PC-3 (cell line): Measurements from ENCODE around the gene ZNF445. TPM values are rescaled to one million over a fixed set of nuclear protein-coding genes. Genes with fewer than 3 reads are reported as not detected.

Experiments used
- ATAC-seq: fragments of 200-7000 bp; cut with Tn5 transposase; 2 replicates; pipeline ENCODE4 v1.9.1; 2020; ENCODE audit warnings: mild to moderate bottlenecking, moderate library complexity
- BruUV-seq: library from RNA; stranded (reverse); fragments of 400-500 nt; replicated peaks from 2 replicates; lab custom pipeline; 2021; lab: Mats Ljungman, UMichigan
- CTCF ChIA-PET: fragments of 300-600 bp; sonication (Branson Sonifier 250); formaldehyde crosslinking; loops from one replicate; lab custom pipeline; 2022; ENCODE audit warnings: antibody characterized with exemption; lab: Charles Lee
- POLR2A ChIA-PET: fragments of 300-600 bp; sonication (Branson Sonifier 250); formaldehyde crosslinking; loops from one replicate; lab custom pipeline; 2022; ENCODE audit warnings: antibody characterized with exemption; ENCODE audit not compliant: unreplicated experiment; lab: Charles Lee
- DNase-seq: peaks from one replicate; pipeline ENCODE4 v3.0.0-alpha.2; 2015
- H2AFZ ChIP-seq: fragments of 300-600 bp; sonication (generic); 2 replicates; pipeline ENCODE4 v1.6.0; 2016; ENCODE audit warnings: antibody characterized with exemption, low read length
- H3F3A ChIP-seq: fragments of 300-600 bp; sonication (generic); one replicate; pipeline ENCODE4 v1.6.0; 2017; ENCODE audit warnings: antibody characterized with exemption, low read length, control low read depth, mild to moderate bottlenecking; ENCODE audit not compliant: unreplicated experiment
- H3K27ac ChIP-seq: fragments of 300-600 bp; sonication (generic); 2 replicates; pipeline ENCODE4 v1.5.1; 2016; ENCODE audit warnings: mild to moderate bottlenecking, low read length
- H3K27me3 ChIP-seq: fragments of 300-600 bp; sonication (generic); 2 replicates; pipeline ENCODE4 v1.6.1; 2016; ENCODE audit warnings: low read length, mixed read lengths
- H3K36me3 ChIP-seq: fragments of 300-600 bp; sonication (generic); 2 replicates; pipeline ENCODE4 v1.6.1; 2016; ENCODE audit warnings: low read depth, mixed run types, low read length, mixed read lengths
- H3K4me1 ChIP-seq: fragments of 300-600 bp; sonication (generic); 2 replicates; pipeline ENCODE4 v1.5.1; 2016; ENCODE audit warnings: low read length; ENCODE audit not compliant: insufficient read depth
- H3K4me2 ChIP-seq: fragments of 300-600 bp; sonication (generic); 2 replicates; pipeline ENCODE4 v1.6.0; 2016; ENCODE audit warnings: low read length
- H3K4me3 ChIP-seq: fragments of 300-600 bp; sonication (generic); 2 replicates; pipeline ENCODE4 v1.5.1; 2016; ENCODE audit warnings: mild to moderate bottlenecking, low read length, mixed read lengths
- H3K79me2 ChIP-seq: fragments of 300-600 bp; sonication (generic); 2 replicates; pipeline ENCODE4 v1.6.1; 2017; ENCODE audit warnings: low read length, mixed read lengths
- H3K9ac ChIP-seq: fragments of 300-600 bp; sonication (generic); 2 replicates; pipeline ENCODE4 v1.6.0; 2016; ENCODE audit warnings: mild to moderate bottlenecking, low read length
- H3K9me2 ChIP-seq: fragments of 300-600 bp; sonication (generic); replicated peaks from 2 replicates; pipeline ENCODE4 v1.6.1; 2016; ENCODE audit warnings: mixed run types, low read length, mixed read lengths
- H3K9me3 ChIP-seq: fragments of 300-600 bp; sonication (generic); 2 replicates; pipeline ENCODE4 v1.6.1; 2016; ENCODE audit warnings: low read length, mixed read lengths
- H4K20me1 ChIP-seq: fragments of 300-600 bp; sonication (generic); 2 replicates; pipeline ENCODE4 v1.6.1; 2016; ENCODE audit warnings: low read length, mixed read lengths
- CTCF ChIP-seq: fragments of 300-600 bp; sonication (generic); conservative IDR thresholded peaks from 2 replicates; pipeline ENCODE4 v1.5.1; 2017; ENCODE audit warnings: antibody characterized with exemption, low read depth, mild to moderate bottlenecking, low read length
- EZH2 ChIP-seq: fragments of 300-600 bp; sonication (generic); IDR thresholded peaks from one replicate; pipeline ENCODE4 v1.6.1; 2017; ENCODE audit warnings: antibody characterized with exemption, mild to moderate bottlenecking, low read length; ENCODE audit not compliant: unreplicated experiment
- EZH2phosphoT487 ChIP-seq: fragments of 300-600 bp; sonication (generic); IDR thresholded peaks from 2 replicates; pipeline ENCODE4 v1.6.1; 2018; ENCODE audit warnings: mild to moderate bottlenecking, antibody characterized with exemption, low read length, borderline replicate concordance
- intact Hi-C: fragments of 100-400 bp; cut with micrococcal nuclease; formaldehyde crosslinking; loops from 2 replicates; pipeline ENCODE4 v1.9.0; 2023
- total RNA-seq: library from RNA; depleted of rRNA; stranded (reverse); fragments of >200 nt; gene quantifications from 2 replicates; pipeline ENCODE4 v1.2.3, GENCODE V29; 2014

Gene ZNF445
- total RNA-seq, 1 experiment from 2014 or later = 8.2 TPM

GRCh38 chr3:44442596-44443309 lies 34.7 kb downstream of the ZNF445 start:
- TF ChIP-seq CTCF = no peak
- no peak for TF ChIP-seq EZH2
- no peak for TF ChIP-seq EZH2phosphoT487
- H3K36me3 ChIP-seq = peaks cover 37% of the 10 kb centered on the region
- H3K27me3 ChIP-seq = no peaks in the 10 kb centered on the region
- no peak overlapping the region for H3K9ac ChIP-seq
- no TSS peak for BruUV-seq
- no peak overlapping the region for H3K4me2 ChIP-seq
- no peak overlapping the region for H3K4me3 ChIP-seq
- intact Hi-C loops = no loop called here
- H2AFZ ChIP-seq = no peak overlapping the region
- no peaks in the 10 kb centered on the region for H3K9me3 ChIP-seq
- ChIA-PET CTCF (no interaction called here), POLR2A (interaction anchor here (0.6 kb wide), 1 partner anchor 948 kb away, joined by 12 read pairs; no protein-coding TSS in a partner anchor)
- DNase-seq (no peak), ATAC-seq (no peak)
- H3K27ac ChIP-seq = no peak overlapping the region
- H3K79me2 ChIP-seq = no peaks in the 10 kb centered on the region
- no peaks in the 10 kb centered on the region for H4K20me1 ChIP-seq
- H3F3A ChIP-seq = no peaks in the 10 kb centered on the region
- H3K9me2 ChIP-seq = no peaks in the 10 kb centered on the region
- H3K4me1 ChIP-seq = no peaks in the 10 kb centered on the region

- peaks cover 16% of the 10 kb centered on the region for H3K36me3 ChIP-seq
- no peaks in the 10 kb centered on the region for H3K9me2 ChIP-seq
- no peaks in the 10 kb centered on the region for H3K4me1 ChIP-seq
- no peak overlapping the region for H2AFZ ChIP-seq
- no peak overlapping the region for H3K4me3 ChIP-seq
- TF ChIP-seq EZH2 (no peak), CTCF (no peak), EZH2phosphoT487 (no peak)
- H3K9ac ChIP-seq = no peak overlapping the region
- no peak for DNase-seq
- POLR2A ChIA-PET = no interaction called here
- BruUV-seq = no TSS peak
- ATAC-seq = no peak
- H3K4me2 ChIP-seq = no peak overlapping the region
- CTCF ChIA-PET = no interaction called here
- intact Hi-C loops = no loop called here
- no peaks in the 10 kb centered on the region for H4K20me1 ChIP-seq
- H3K27ac ChIP-seq = no peak overlapping the region
- no peaks in the 10 kb centered on the region for H3K79me2 ChIP-seq
- H3F3A ChIP-seq = no peaks in the 10 kb centered on the region
- H3K9me3 ChIP-seq = no peaks in the 10 kb centered on the region
- H3K27me3 ChIP-seq = no peaks in the 10 kb centered on the region
Measured at GRCh38 chr3:44439499-44440295, 37.8 kb downstream of the ZNF445 start.

GRCh38 chr3:44437800-44438199 lies 39.7 kb downstream of the ZNF445 start:
- intact Hi-C loops = no loop called here
- Histone ChIP-seq H3K36me3 (peaks cover 12% of the 10 kb centered on the region; the same call in 1 of the 2 replicates), H3K9me3 (no peaks in the 10 kb centered on the region), H2AFZ (no peak overlapping the region), H3K9ac (no peak overlapping the region), H3F3A (no peaks in the 10 kb centered on the region), H4K20me1 (no peaks in the 10 kb centered on the region), H3K9me2 (no peaks in the 10 kb centered on the region), H3K4me1 (no peaks in the 10 kb centered on the region), H3K79me2 (no peaks in the 10 kb centered on the region), H3K4me2 (no peak overlapping the region), H3K4me3 (no peak overlapping the region), H3K27me3 (no peaks in the 10 kb centered on the region), H3K27ac (no peak overlapping the region)
- ChIA-PET CTCF (no interaction called here), POLR2A (no interaction called here)
- BruUV-seq = no TSS peak
- DNase-seq = no peak
- ATAC-seq = no peak
- TF ChIP-seq EZH2 (no peak), CTCF (no peak), EZH2phosphoT487 (no peak)
